Measurements from ENCODE around the gene BAK1.
A peak's percentile ranks its signal among the peaks of the same experiment; 100 is the strongest.
"Not testable (repeated sequence)": the region's sequence is repeated elsewhere in the genome, so short reads cannot be mapped to it uniquely, and the experiment has no call there.

Gene BAK1

DNA sequence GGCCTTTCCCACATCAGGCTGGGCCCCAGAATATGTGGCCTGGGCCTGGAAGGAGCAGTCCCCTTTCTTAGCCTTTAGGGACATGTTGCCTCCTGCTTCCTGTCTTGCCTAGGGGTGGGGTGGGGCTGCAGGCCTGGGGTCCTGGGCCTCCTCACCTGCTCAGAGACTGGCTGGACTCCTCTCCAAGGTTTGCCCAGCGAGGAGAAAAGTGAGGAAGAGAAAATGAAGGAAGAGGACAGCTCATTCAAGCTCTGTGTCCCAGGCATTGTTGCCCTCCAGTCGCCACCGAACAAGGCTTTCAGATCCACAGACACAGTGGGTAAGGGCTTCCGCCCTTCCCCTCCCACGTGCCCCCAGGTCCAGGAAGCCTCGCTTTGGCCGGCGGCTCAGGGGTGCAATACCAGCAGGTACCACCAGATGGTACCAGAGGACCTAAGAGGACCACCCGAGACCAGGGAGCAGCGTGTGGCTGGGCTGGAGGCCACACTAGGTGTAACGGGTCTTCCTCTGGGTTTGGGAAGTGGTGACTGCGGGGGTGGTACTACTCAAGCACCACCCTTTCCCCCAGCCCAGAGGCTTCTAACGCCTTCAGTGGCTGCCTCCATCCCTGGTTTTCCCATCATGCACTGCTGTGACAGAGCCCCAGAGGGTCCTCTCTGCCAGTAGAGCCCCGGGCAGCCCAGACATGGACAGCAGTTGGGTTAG is 5.5 kb upstream of the BAK1 start:
- DNase-seq, result peak; percentile 88

DNA sequence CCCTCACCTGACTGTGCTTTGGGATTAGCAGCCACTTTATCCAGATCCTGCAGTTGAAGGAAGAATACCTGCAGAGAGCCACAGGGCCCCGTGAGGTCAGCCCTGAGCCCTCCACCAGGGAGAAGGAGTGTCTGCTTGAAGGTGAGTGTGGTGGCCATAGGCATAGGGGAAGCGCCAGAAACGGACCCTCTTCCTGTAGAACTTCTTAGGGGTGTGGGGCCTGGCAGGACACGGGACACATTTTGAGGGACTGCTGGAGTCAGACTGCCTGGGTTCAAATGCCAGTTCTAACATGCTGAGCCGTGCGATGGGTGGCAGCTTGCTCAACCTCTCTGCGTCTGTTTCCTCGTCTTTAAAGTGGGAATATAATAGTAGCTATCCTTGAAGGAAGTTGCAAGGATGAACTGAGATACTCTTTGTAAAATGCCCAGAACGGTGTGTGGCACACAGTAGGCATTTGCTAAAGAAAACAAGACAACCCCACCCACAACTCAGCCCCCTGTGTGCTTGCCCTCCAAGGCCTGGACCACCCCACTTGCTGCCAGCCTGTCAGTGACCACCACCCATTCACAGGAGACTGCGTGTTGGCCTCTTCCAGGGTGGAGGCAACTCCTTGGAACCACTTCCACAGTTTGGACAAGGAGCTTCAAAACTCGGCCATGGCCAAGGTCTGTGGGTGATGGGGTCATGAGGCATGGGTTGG is 4.8 kb upstream of the BAK1 start:
- DNase-seq, result no peak

- no peak for DNase-seq
Measured at GRCh38 chr6:33583591-33584155, 3.6 kb upstream of the BAK1 start.

GRCh38 chr6:33581186-33581585 is 1.1 kb upstream of the BAK1 start:
- DNase-seq, result no peak

- DNase-seq, result peak; percentile 35
Measured at GRCh38 chr6:33578588-33579011, 1.5 kb downstream of the BAK1 start.

DNA sequence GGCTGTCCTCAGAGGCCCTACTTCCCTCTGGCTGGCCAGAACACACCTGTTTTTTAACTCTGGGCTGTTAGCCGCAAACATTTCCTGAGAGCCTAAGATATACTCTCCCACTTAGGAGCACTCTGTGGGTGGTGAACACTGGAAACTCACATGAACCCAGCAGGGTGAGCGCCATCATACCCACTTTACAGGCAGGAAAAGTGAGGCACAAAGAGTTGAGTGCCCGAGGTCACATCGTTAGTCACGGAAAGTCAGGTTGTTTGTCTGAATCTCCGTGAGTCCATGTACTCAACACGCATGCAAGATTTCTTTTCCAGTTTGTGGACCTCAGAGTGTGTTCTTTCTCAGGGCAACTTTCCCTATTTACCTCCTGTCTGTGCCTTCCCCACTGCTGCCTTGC is 1.9 kb downstream of the BAK1 start:
- DNase-seq, result no peak

- DNase-seq, result no peak
Measured at GRCh38 chr6:33577718-33578117, 2.4 kb downstream of the BAK1 start.

- no peak for DNase-seq
Measured at GRCh38 chr6:33577106-33577535, 3.0 kb downstream of the BAK1 start.

GRCh38 chr6:33576668-33577067 is 3.4 kb downstream of the BAK1 start:
- no peak for DNase-seq

GRCh38 chr6:33575211-33575610 is 4.9 kb downstream of the BAK1 start:
- no peak for DNase-seq

GRCh38 chr6:33571637-33572316 is 8.3 kb downstream of the BAK1 start:
- no peak for DNase-seq

GRCh38 chr6:33570806-33571636 is 9.1 kb downstream of the BAK1 start:
- peak; percentile 96 for DNase-seq

GRCh38 chr6:33568826-33569570 is 11.1 kb downstream of the BAK1 start:
- DNase-seq, result no peak

GRCh38 chr6:33567836-33568235 is 12.2 kb downstream of the BAK1 start:
- DNase-seq, result no peak

- DNase-seq, result no peak
Measured at GRCh38 chr6:33566182-33567084, 13.6 kb downstream of the BAK1 start.

- DNase-seq, result no peak
Measured at GRCh38 chr6:33558801-33559200, 21.3 kb downstream of the BAK1 start.

GRCh38 chr6:33557376-33557775 is 22.7 kb downstream of the BAK1 start:
- no peak for DNase-seq

- DNase-seq, result not testable (repeated sequence)
Measured at GRCh38 chr6:33552883-33553282, 27.2 kb downstream of the BAK1 start.

GRCh38 chr6:33552252-33552651 is 27.8 kb downstream of the BAK1 start:
- no peak for DNase-seq

DNA sequence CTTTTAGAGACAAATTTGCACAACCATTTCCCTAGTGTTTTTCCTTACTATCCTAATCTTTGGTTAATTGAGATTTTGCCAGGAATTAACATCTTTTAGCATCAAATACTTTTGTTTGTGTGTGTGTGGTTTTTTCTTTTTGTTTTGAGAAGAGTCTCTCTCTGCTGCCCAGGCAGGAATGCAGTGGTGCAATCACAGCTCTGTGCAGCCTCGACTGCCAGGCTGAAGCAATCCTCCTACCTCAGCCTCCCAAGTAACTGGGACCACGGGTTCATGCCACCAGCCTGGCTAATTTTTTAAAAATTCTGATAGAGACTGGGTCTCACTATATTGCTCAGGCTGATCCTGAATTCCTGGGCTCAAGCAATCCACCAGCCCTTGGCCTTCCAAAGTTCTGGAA is 28.5 kb downstream of the BAK1 start:
- no peak for DNase-seq

GRCh38 chr6:33549896-33550295 is 30.2 kb downstream of the BAK1 start:
- no peak for DNase-seq

Measured in stimulated activated CD4-positive, alpha-beta T cell treated with anti-CD3 and anti-CD28 coated beads, Interleukin-1b, Interleukin-23, amount 100 ng/mL, for 48 hours (primary cell).